Mesodermal cell (in vitro differentiated cells): Measurements from ENCODE around the gene UGT3A2. TPM values are rescaled to one million over a fixed set of nuclear protein-coding genes. Genes with fewer than 3 reads are reported as not detected.

Source experiments
- H3K27ac ChIP-seq: 2 replicates; pipeline ENCODE4 v1.7.0; 2013; ENCODE audit warnings: mild to moderate bottlenecking, low read depth, low read length, moderate library complexity; ENCODE audit not compliant: severe bottlenecking
- H3K36me3 ChIP-seq: 2 replicates; pipeline ENCODE4 v1.7.1; 2013; ENCODE audit warnings: mild to moderate bottlenecking, low read length, moderate library complexity; ENCODE audit not compliant: control insufficient read depth, insufficient read depth
- H3K4me1 ChIP-seq: one replicate; pipeline ENCODE4 v1.7.1; 2013; ENCODE audit warnings: mild to moderate bottlenecking, low read length; ENCODE audit not compliant: insufficient read depth, control insufficient read depth, poor library complexity, severe bottlenecking
- H3K4me3 ChIP-seq: 2 replicates; pipeline ENCODE4 v1.7.0; 2013; ENCODE audit warnings: low read length, control low read depth, mild to moderate bottlenecking; ENCODE audit not compliant: insufficient read depth, poor library complexity, severe bottlenecking; ENCODE audit errors: extremely low read depth
- H3K9me3 ChIP-seq: 2 replicates; pipeline ENCODE4 v1.7.1; 2013; ENCODE audit warnings: mild to moderate bottlenecking, low read length, moderate library complexity; ENCODE audit not compliant: control insufficient read depth
- WGBS, 2 experiments: methylation state at CpG; one replicate each; pipeline ENCODE4 v1.1.5; 2013; ENCODE audit warnings: missing lambda C conversion rate in 2 of 2; ENCODE audit not compliant: insufficient coverage in 2 of 2; 5-methylcytosine and 5-hydroxymethylcytosine counted together
- polyA plus RNA-seq, 2 experiments: library from polyadenylated mRNA; stranded (reverse); fragments of 50-300 nt; gene quantifications; one replicate each; pipeline ENCODE4 v1.2.3, GENCODE V29; 2013

Gene UGT3A2
- 4.6 TPM for polyA plus RNA-seq (2013, experiment 1 of 2)
- 4.0 TPM for polyA plus RNA-seq (2013, experiment 2 of 2)

- peak within 1 kb of the TSS; percentile 35 for H3K4me3 ChIP-seq
- 0 to 1% methylated on average over 5 to 14 of the region's 22 CpGs for WGBS, 2 experiments
- no peak within 1 kb of the TSS for H3K27ac ChIP-seq
These were observed at the start of gene UGT3A2 for GRCh38 chr5:36066540-36067210. Gene UGT3A2, minus strand, starts transcription at chr5:36066882. Its CDS starts 93 bp downstream, at chr5:36066789.

GRCh38 chr5:36111238-36111637 is 44.6 kb upstream of the UGT3A2 start:
- Histone ChIP-seq H3K9me3 (no peaks in the 10 kb centered on the region), H3K36me3 (peaks cover 6% of the 10 kb centered on the region), H3K4me3 (no peak overlapping the region), H3K4me1 (no peaks in the 10 kb centered on the region), H3K27ac (no peak overlapping the region)
- WGBS, 2 experiments, result no CpG with 5 or more reads among the region's 1 CpG

More at GRCh38 chr5:36066540-36067210, at the start of gene UGT3A2:
- no peaks in the 10 kb centered on the region for H3K9me3 ChIP-seq
- no peaks in the 10 kb centered on the region for H3K36me3 ChIP-seq
- peaks cover 8% of the 10 kb centered on the region for H3K4me1 ChIP-seq

- peaks cover 6% of the 10 kb centered on the region for H3K36me3 ChIP-seq
- H3K9me3 ChIP-seq, result no peaks in the 10 kb centered on the region
- WGBS, 2 experiments, result 100% methylated on average over 1 of the region's 3 CpGs; no CpG with 5 or more reads in 1 of the 2 experiments
- H3K4me1 ChIP-seq, result no peaks in the 10 kb centered on the region
- no peak overlapping the region for H3K4me3 ChIP-seq
- H3K27ac ChIP-seq, result no peak overlapping the region
These were observed 42.2 kb upstream of the UGT3A2 start for GRCh38 chr5:36108758-36109460.

GRCh38 chr5:36105819-36106218 is 39.1 kb upstream of the UGT3A2 start:
- Histone ChIP-seq H3K27ac (no peak overlapping the region), H3K4me3 (no peak overlapping the region), H3K9me3 (no peaks in the 10 kb centered on the region), H3K4me1 (no peaks in the 10 kb centered on the region), H3K36me3 (peaks cover 6% of the 10 kb centered on the region)
- WGBS, 2 experiments, result 89 to 90% methylated on average over 2 of the region's 2 CpGs

GRCh38 chr5:36099748-36100147 is 33.1 kb upstream of the UGT3A2 start:
- Histone ChIP-seq H3K9me3 (no peaks in the 10 kb centered on the region), H3K4me3 (no peak overlapping the region), H3K27ac (no peak overlapping the region), H3K4me1 (no peaks in the 10 kb centered on the region), H3K36me3 (no peaks in the 10 kb centered on the region)
- 80 to 94% methylated on average over 2 of the region's 3 CpGs for WGBS, 2 experiments

- Histone ChIP-seq H3K27ac (no peak overlapping the region), H3K9me3 (no peaks in the 10 kb centered on the region), H3K4me1 (no peaks in the 10 kb centered on the region), H3K36me3 (no peaks in the 10 kb centered on the region), H3K4me3 (no peak overlapping the region)
These were observed 29.8 kb upstream of the UGT3A2 start for GRCh38 chr5:36096486-36096885.

GRCh38 chr5:36089989-36090388 is 23.3 kb upstream of the UGT3A2 start:
- Histone ChIP-seq H3K27ac (no peak overlapping the region), H3K36me3 (no peaks in the 10 kb centered on the region), H3K4me1 (no peaks in the 10 kb centered on the region), H3K9me3 (no peaks in the 10 kb centered on the region), H3K4me3 (no peak overlapping the region)
- 43 to 64% methylated on average over 1 to 2 of the region's 2 CpGs for WGBS, 2 experiments

- WGBS, 2 experiments, result 10 to 29% methylated on average over 5 to 7 of the region's 10 CpGs
- no peaks in the 10 kb centered on the region for H3K4me1 ChIP-seq
- no peaks in the 10 kb centered on the region for H3K36me3 ChIP-seq
- H3K27ac ChIP-seq, result no peak overlapping the region
- no peaks in the 10 kb centered on the region for H3K9me3 ChIP-seq
- H3K4me3 ChIP-seq, result no peak overlapping the region
These were observed 12.6 kb upstream of the UGT3A2 start for GRCh38 chr5:36079200-36079781.

GRCh38 chr5:36078430-36078829 is 11.7 kb upstream of the UGT3A2 start:
- 78 to 84% methylated on average over 7 to 9 of the region's 10 CpGs for WGBS, 2 experiments
- no peak overlapping the region for H3K27ac ChIP-seq
- no peaks in the 10 kb centered on the region for H3K36me3 ChIP-seq
- no peaks in the 10 kb centered on the region for H3K9me3 ChIP-seq
- H3K4me3 ChIP-seq, result no peak overlapping the region
- no peaks in the 10 kb centered on the region for H3K4me1 ChIP-seq

GRCh38 chr5:36073595-36074216 is 7.0 kb upstream of the UGT3A2 start:
- 36% methylated on average over 2 of the region's 3 CpGs; no CpG with 5 or more reads in 1 of the 2 experiments for WGBS, 2 experiments
- H3K9me3 ChIP-seq, result no peaks in the 10 kb centered on the region
- H3K4me1 ChIP-seq, result no peaks in the 10 kb centered on the region
- H3K36me3 ChIP-seq, result no peaks in the 10 kb centered on the region
- H3K4me3 ChIP-seq, result no peak overlapping the region
- no peak overlapping the region for H3K27ac ChIP-seq
